ENCODE measurements around the gene TOGARAM2.

The TOGARAM2 gene

DNA sequence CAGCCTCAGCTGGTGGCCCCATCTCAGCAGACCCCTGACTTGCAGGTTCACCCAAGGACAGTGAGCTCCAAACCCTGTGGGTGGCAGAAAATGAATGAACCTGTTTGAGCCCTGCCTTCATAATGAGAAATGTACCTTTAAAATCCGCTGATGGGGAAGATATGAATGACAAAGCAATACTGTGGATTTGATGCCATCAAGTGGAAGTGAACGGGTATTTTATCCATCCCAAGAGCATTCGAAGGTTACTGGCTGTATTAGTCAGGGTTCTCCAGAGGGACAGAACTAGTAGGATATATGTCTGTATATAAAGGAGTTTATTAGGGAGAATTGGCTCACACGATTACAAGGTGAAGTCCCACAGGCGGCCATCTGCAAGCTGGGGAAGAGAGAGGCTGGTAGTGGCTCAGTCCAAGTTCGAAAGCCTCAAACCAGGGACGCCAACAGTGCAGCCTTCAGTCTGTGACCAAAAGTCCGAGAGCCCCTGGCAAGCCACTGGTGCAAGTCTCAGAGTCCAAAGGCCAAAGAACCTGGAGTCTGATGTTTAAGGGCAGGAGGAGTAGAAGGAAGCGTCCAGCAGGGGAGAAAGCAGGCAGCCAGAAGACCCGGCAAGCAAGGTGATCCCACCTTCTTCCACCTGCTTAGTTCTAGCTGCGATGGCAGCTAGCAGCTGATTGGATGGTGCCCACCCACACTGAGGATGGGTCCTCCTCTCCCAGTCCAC lies 32.1 kb downstream of the TOGARAM2 start:
- ChIA-PET CTCF (interaction anchor here (0.6 to 2.1 kb wide), 2 partner anchors 54 to 226 kb away, joined by 3 to 8 read pairs; no protein-coding TSS in a partner anchor), POLR2A (interaction anchor here (0.5 kb wide), 1 partner anchor 1139 kb away, joined by 4 read pairs; no protein-coding TSS in a partner anchor)
- H3K36me3 ChIP-seq (ENCODE audit: control insufficient read depth in 2 of 2, insufficient read depth in 1 of 2, low read length in 2 of 2) = no peaks in the 10 kb centered on the region
- H3K4me1 ChIP-seq (ENCODE audit: control insufficient read depth, insufficient read depth, low read length) = no peaks in the 10 kb centered on the region
- no peak for TF ChIP-seq ZNF223 (tag by site-specific recombination; IDR thresholded peaks at IDR 0.05)
- TF ChIP-seq YY2 (tag by site-specific recombination; IDR thresholded peaks at IDR 0.05) = no peak
- TF ChIP-seq WT1 (tag by site-specific recombination; IDR thresholded peaks at IDR 0.05) = no peak
- TF ChIP-seq, protein P1, sequence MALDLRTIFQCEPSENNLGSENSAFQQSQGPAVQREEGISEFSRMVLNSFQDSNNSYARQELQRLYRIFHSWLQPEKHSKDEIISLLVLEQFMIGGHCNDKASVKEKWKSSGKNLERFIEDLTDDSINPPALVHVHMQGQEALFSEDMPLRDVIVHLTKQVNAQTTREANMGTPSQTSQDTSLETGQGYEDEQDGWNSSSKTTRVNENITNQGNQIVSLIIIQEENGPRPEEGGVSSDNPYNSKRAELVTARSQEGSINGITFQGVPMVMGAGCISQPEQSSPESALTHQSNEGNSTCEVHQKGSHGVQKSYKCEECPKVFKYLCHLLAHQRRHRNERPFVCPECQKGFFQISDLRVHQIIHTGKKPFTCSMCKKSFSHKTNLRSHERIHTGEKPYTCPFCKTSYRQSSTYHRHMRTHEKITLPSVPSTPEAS (tag by site-specific recombination; IDR thresholded peaks at IDR 0.05) = no peak
- TF ChIP-seq ZNF37A (tag by site-specific recombination; IDR thresholded peaks at IDR 0.05) = no peak
- no peaks in the 10 kb centered on the region for H3K9me3 ChIP-seq (ENCODE audit: control insufficient read depth, insufficient read depth, low read depth, low read length)
- no peak overlapping the region for H3K27ac ChIP-seq (ENCODE audit: extremely low read depth, low read depth, low read length)
- no peak overlapping the region for H3K4me3 ChIP-seq (ENCODE audit: low read depth, low read length)

DNA sequence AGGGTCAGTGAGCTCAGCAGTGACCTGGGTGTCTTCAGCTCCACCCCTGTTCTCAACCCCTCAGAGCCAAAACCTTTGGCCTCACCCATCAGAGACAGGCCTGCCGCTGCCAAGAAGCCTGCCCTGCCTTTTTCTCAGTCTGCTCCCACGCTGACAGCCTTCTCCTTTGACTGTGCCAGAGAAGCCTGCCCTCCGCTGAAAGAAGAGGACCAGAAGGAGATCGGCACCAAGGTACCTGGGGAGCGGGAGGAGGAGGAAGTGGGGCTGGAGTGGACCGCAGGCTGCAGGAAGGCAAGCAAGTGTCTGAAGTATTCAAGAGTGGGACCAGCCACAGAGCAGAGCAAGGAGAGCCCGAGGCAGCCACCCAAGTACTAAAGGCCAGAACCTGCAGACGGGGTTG lies 33.2 kb downstream of the TOGARAM2 start:
- Histone ChIP-seq H3K4me3 (ENCODE audit: low read depth, low read length) (no peak overlapping the region), H3K4me1 (ENCODE audit: control insufficient read depth, insufficient read depth, low read length) (no peaks in the 10 kb centered on the region), H3K27ac (ENCODE audit: extremely low read depth, low read depth, low read length) (no peak overlapping the region), H3K9me3 (ENCODE audit: control insufficient read depth, insufficient read depth, low read depth, low read length) (no peaks in the 10 kb centered on the region), H3K36me3 (ENCODE audit: control insufficient read depth in 2 of 2, insufficient read depth in 1 of 2, low read length in 2 of 2) (no peaks in the 10 kb centered on the region)
- POLR2A ChIA-PET = no interaction called here
- TF ChIP-seq ZEB2 (tag by site-specific recombination; IDR thresholded peaks at IDR 0.05) (no peak), ZNF350 (tag by site-specific recombination; IDR thresholded peaks at IDR 0.05) (no peak), ZNF266 (tag by site-specific recombination; IDR thresholded peaks at IDR 0.05; ENCODE audit: low read depth) (no peak), ZNF311 (tag by site-specific recombination; IDR thresholded peaks at IDR 0.05; ENCODE audit: borderline replicate concordance) (no peak), ZNF19 (tag by site-specific recombination; IDR thresholded peaks at IDR 0.05; ENCODE audit: low read depth) (no peak), ZBTB8A (tag by site-specific recombination; IDR thresholded peaks at IDR 0.05) (no peak), ZBTB7A (tag by site-specific recombination; IDR thresholded peaks at IDR 0.05; ENCODE audit: low read depth) (no peak), YY2 (tag by site-specific recombination; IDR thresholded peaks at IDR 0.05) (no peak), ZNF184 (tag by site-specific recombination; IDR thresholded peaks at IDR 0.05) (no peak)
- TF ChIP-seq, protein P2, sequence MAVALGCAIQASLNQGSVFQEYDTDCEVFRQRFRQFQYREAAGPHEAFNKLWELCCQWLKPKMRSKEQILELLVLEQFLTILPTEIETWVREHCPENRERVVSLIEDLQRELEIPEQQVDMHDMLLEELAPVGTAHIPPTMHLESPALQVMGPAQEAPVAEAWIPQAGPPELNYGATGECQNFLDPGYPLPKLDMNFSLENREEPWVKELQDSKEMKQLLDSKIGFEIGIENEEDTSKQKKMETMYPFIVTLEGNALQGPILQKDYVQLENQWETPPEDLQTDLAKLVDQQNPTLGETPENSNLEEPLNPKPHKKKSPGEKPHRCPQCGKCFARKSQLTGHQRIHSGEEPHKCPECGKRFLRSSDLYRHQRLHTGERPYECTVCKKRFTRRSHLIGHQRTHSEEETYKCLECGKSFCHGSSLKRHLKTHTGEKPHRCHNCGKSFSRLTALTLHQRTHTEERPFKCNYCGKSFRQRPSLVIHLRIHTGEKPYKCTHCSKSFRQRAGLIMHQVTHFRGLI (tag by site-specific recombination; IDR thresholded peaks at IDR 0.05) = no peak
- TF ChIP-seq, protein P3, sequence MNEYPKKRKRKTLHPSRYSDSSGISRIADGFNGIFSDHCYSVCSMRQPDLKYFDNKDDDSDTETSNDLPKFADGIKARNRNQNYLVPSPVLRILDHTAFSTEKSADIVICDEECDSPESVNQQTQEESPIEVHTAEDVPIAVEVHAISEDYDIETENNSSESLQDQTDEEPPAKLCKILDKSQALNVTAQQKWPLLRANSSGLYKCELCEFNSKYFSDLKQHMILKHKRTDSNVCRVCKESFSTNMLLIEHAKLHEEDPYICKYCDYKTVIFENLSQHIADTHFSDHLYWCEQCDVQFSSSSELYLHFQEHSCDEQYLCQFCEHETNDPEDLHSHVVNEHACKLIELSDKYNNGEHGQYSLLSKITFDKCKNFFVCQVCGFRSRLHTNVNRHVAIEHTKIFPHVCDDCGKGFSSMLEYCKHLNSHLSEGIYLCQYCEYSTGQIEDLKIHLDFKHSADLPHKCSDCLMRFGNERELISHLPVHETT (tag by site-specific recombination; IDR thresholded peaks at IDR 0.05) = no peak
- TF ChIP-seq, protein P4, sequence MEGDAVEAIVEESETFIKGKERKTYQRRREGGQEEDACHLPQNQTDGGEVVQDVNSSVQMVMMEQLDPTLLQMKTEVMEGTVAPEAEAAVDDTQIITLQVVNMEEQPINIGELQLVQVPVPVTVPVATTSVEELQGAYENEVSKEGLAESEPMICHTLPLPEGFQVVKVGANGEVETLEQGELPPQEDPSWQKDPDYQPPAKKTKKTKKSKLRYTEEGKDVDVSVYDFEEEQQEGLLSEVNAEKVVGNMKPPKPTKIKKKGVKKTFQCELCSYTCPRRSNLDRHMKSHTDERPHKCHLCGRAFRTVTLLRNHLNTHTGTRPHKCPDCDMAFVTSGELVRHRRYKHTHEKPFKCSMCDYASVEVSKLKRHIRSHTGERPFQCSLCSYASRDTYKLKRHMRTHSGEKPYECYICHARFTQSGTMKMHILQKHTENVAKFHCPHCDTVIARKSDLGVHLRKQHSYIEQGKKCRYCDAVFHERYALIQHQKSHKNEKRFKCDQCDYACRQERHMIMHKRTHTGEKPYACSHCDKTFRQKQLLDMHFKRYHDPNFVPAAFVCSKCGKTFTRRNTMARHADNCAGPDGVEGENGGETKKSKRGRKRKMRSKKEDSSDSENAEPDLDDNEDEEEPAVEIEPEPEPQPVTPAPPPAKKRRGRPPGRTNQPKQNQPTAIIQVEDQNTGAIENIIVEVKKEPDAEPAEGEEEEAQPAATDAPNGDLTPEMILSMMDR (tag by site-specific recombination; IDR thresholded peaks at IDR 0.05) = no peak
- TF ChIP-seq, protein P5, sequence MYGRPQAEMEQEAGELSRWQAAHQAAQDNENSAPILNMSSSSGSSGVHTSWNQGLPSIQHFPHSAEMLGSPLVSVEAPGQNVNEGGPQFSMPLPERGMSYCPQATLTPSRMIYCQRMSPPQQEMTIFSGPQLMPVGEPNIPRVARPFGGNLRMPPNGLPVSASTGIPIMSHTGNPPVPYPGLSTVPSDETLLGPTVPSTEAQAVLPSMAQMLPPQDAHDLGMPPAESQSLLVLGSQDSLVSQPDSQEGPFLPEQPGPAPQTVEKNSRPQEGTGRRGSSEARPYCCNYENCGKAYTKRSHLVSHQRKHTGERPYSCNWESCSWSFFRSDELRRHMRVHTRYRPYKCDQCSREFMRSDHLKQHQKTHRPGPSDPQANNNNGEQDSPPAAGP (tag by site-specific recombination; IDR thresholded peaks at IDR 0.05) = no peak
- CTCF ChIA-PET = no interaction called here
